T-helper 2 cell treated with Interferon-gamma antibody and Interleukin-4, amounts not matched to agents 100 ng/mL and 5 ng/mL, for 36 hours (primary cell): ENCODE measurements around the gene STX2. TPM values are rescaled to one million over a fixed set of nuclear protein-coding genes. Genes with fewer than 3 reads are reported as not detected.
"Not testable (repeated sequence)": the region's sequence is repeated elsewhere in the genome, so short reads cannot be mapped to it uniquely, and the experiment has no call there.

Experiments used
- intact Hi-C: fragments of 100-400 bp; cut with micrococcal nuclease; formaldehyde crosslinking; loops from one replicate; pipeline ENCODE4 v1.15.1; 2023
- total RNA-seq: library from RNA; stranded (reverse); gene quantifications from 2 replicates; pipeline ENCODE4 v1.2.3, GENCODE V29; 2022

The STX2 gene
- total RNA-seq, 1 donor from 2014 or later = 22.0 TPM

- intact Hi-C loops = loop anchor here (1.0 to 10.0 kb wide), 3 partner anchors 32 to 1073 kb away; partner anchors contain the start of genes EP400 and STX2
Measured at GRCh38 chr12:130871286-130872178, 32.5 kb upstream of the STX2 start, which contains the start of gene RAN. TSS of gene RAN (plus strand) at chr12:130872066. CDS start at chr12:130872594, 528 bp downstream.

GRCh38 chr12:130870442-130871285 is 31.6 kb upstream of the STX2 start:
- intact Hi-C loops = loop anchor here (5.0 to 10.0 kb wide), 2 partner anchors 53 to 1074 kb away; partner anchors contain the start of gene EP400

DNA sequence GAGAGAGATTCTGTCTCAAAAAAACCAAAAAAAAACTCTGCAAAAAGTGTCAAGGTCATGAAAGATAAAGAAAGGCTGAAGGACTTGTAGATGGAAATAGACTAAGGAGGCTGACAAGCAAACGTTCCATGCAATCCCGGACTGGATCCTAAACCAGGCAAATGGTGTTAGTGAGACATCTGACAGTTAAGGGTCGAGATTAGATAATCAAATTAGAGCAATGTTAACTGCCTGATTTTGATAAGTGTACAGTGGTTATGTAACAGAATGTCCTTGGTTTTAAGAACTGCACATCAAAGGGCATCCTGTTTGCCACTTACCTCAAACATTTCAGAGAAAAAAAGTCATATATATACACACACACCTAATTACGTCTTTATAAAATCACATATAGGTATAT is 29.4 kb upstream of the STX2 start:
- intact Hi-C loops = no loop called here

- intact Hi-C loops = no loop called here
Measured at GRCh38 chr12:130863298-130863697, 24.2 kb upstream of the STX2 start.

GRCh38 chr12:130862771-130863170 is 23.7 kb upstream of the STX2 start:
- intact Hi-C loops = not testable (repeated sequence)

DNA sequence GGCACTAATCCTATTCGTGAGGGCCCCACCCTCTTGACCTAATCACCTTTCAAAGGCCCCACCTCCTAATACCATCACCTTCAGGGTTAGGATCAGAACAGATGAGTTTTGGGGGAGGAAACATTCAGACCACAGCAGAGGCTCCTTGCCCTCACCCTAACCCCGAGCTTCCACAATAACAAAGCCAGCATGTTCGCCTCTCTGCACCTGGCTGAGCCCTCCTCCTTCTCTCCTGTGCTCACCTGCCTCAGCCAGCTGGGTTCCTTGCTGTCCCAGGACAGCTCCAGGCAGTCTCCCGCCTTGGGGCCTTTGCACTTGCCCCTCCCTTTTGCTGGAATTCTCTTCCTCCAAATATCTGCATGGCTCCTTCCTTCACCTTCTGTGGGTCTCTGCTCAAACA is 23.1 kb upstream of the STX2 start:
- intact Hi-C loops = no loop called here

DNA sequence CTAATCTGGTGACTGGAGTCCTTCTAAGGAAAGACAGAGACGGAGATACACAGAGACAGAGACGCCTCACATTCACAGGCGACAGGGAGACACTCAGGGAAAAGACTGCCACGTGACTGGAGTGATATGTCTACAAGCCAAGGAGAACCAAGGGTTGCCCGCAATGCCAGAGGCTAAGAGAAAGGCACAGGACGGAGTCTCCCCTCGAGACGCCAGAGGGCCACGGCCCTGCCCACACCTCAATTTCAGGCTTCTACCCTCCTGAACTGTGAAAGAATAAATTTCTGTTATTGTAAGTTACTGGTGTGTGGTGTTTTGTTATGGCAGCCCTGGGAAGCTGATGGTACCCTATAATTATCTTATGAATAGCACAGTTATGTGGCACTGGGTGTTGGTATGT is 21.3 kb upstream of the STX2 start:
- intact Hi-C loops = no loop called here

- intact Hi-C loops = no loop called here
Measured at GRCh38 chr12:130859161-130859560, 20.1 kb upstream of the STX2 start.

- intact Hi-C loops = no loop called here
Measured at GRCh38 chr12:130858084-130858483, 19.0 kb upstream of the STX2 start.

DNA sequence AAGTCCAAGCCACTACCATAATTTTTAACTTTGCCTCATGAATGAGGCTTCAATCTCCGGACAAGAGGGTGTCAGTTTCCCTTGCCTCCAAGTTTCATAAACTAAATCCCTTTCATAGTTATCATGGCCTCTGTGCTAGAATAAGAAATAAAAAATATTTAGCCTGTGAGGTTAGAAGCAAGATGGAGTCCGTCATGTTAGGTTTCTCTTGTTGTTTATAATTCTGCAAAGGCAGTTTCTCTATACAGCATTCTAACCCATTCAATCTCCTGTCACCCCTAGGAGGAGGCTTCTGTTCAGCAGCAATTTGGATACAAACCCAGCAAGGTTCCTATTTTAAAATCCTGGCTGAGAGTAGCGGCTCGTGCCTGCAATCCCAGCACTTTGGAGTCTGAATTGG is 17.0 kb upstream of the STX2 start:
- intact Hi-C loops = no loop called here

DNA sequence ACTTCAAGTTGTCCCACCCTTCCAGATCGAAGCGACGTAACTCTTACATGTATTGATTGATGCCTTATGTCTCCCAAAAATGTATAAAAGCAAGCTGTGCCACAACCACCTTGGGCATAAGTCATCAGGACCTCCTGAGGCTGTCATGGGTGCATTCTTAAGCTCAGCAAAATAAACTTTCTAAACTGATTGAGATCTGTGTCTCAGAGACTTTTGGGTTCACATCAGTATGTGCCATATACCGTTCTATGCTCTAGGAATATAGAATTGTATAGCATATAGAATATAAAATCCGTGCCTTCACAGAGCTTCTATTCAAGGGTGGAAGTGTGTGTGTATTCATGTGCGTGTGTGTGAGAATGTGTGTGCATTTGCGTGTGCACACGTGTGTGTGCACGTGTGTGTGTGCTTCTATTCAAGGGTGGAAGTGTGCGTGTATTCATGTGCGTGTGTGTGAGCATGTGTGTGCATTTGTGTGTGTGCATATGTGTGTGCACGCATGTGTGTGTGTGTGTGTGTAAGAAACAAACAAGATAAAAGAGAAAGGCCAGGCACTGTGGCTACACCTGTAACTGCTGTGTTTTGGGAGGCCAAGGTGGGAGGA is 11.5 kb upstream of the STX2 start:
- intact Hi-C loops = no loop called here

GRCh38 chr12:130849561-130850417 is 10.7 kb upstream of the STX2 start:
- intact Hi-C loops = no loop called here

- intact Hi-C loops = not testable (repeated sequence)
Measured at GRCh38 chr12:130848785-130849305, 9.8 kb upstream of the STX2 start.

GRCh38 chr12:130848105-130848504 is 9.1 kb upstream of the STX2 start:
- intact Hi-C loops = not testable (repeated sequence)

- intact Hi-C loops = no loop called here
Measured at GRCh38 chr12:130847112-130847511, 8.1 kb upstream of the STX2 start.

GRCh38 chr12:130846369-130846768 is 7.3 kb upstream of the STX2 start:
- intact Hi-C loops = no loop called here

DNA sequence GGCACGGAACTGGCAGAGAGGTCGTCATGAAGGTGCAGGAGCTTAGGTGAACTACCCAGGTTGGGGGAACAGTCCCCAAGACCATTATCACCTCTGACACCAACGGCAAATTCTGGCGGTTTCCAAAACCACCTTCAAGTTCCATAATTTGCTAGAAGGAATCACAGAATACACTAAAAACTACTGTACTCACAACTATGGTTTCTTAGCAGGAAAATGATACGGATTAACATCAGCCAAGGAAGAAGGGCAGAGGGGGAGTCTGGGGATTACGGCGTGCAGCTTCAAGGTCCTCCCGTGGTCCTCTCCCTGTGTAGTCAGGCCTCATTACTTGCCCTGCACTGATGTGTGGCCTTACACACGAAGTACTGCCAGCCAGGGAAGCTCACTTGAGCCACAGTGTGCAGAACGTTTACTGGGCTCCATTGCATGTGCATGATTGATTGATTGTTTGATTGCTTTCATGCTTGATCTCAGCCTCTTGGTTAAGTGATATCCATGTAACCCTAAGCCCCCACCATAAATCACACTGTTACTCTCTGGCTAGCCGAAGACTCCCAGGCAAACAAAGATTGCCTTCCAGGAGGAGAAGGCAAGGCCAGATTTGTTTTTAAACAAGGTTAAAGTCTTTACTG is 837 bp upstream of the STX2 start:
- intact Hi-C loops = loop anchor here (1.0 to 2.0 kb wide), 2 partner anchors 32 to 43 kb away; partner anchors contain the start of gene RAN

DNA sequence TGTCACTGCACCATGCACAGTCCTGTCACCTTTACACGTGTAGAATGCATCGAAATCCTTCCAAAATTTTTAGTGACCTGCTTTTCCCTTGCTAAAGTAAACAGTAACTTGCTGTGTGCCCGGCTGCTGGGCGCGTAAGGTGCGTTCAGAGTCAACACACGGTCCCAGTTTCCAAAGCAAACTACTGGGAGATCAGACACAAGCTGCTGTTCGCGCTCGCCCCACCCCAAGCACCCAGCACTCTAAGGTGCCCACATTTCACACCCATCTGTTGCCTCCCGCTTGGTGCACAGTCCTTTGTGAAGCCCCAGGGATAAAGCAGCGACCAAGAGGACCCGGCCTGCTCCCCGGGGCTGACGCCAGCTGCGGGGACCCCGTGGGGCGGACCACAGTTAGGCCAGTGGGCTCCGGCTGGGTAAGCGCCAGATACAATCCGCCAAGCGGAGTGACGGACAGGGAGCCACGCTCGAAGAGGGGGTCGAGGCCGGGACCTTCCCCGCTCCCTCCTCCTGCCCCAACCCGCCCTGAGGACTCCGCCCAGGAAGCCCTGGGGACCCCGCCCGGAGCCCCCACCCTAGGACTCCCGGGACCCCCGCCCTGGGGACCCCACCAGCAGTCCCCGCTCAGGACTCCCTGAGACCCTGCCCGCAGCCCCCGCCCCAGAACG is 633 bp downstream of the STX2 start:
- intact Hi-C loops = loop anchor here (1.0 to 2.0 kb wide), 2 partner anchors 19 to 42 kb away; no protein-coding TSS in a partner anchor

GRCh38 chr12:130835436-130835835 is 3.6 kb downstream of the STX2 start:
- intact Hi-C loops = no loop called here
